Lower lobe of right lung (tissue), 2 donors: Measurements from ENCODE around the gene SPART. TPM values are rescaled to one million over a fixed set of nuclear protein-coding genes. Genes with fewer than 3 reads are reported as not detected.
A peak's percentile ranks its signal among the peaks of the same experiment; 100 is the strongest.

ENCODE experiments used
- ATAC-seq, 2 donors: fragments of 200-7000 bp; cut with Tn5 transposase; one replicate each; pipeline ENCODE4 v1.9.1; 2020 to 2022; ENCODE audit warnings: mild to moderate bottlenecking in 2 of 2, moderate library complexity in 2 of 2
- DNase-seq: peaks from one replicate; pipeline ENCODE4 v3.0.0-alpha.2; 2020
- H3K27ac ChIP-seq: fragments of 200-600 bp; one replicate; pipeline ENCODE4 v1.8.0; 2022
- H3K27me3 ChIP-seq: fragments of 200-600 bp; one replicate; pipeline ENCODE4 v1.8.0; 2022; ENCODE audit warnings: low read depth
- H3K36me3 ChIP-seq: fragments of 200-600 bp; one replicate; pipeline ENCODE4 v1.8.0; 2022; ENCODE audit warnings: mild to moderate bottlenecking
- H3K4me1 ChIP-seq: fragments of 200-600 bp; one replicate; pipeline ENCODE4 v1.8.0; 2022
- H3K4me3 ChIP-seq: fragments of 200-600 bp; one replicate; pipeline ENCODE4 v1.8.0; 2022; ENCODE audit warnings: mild to moderate bottlenecking
- H3K9me3 ChIP-seq: fragments of 200-600 bp; one replicate; pipeline ENCODE4 v1.8.0; 2022
- CTCF ChIP-seq: fragments of 200-600 bp; IDR thresholded peaks from one replicate; pipeline ENCODE4 v1.8.0; 2022; ENCODE audit warnings: antibody characterized with exemption, mild to moderate bottlenecking
- intact Hi-C: fragments of 100-400 bp; cut with DNase I; formaldehyde crosslinking; loops from one replicate; pipeline ENCODE4 v1.11.0; 2022
- total RNA-seq: library from RNA; stranded (reverse); fragmentation: NEBNext Ultra II Directional; extraction: Animal tissue kit (Norgen Biotek cat#: 25700); gene quantifications from one replicate; pipeline ENCODE4 v1.2.1, GENCODE V29; 2021
- donor health status: DM: no; HTN: yes; CAD: no; lungs with severe emphysema.

Gene SPART
- total RNA-seq, 1 donor from 2014 or later, result 72.5 TPM

GRCh38 chr13:36355632-36356031 is 9.4 kb upstream of the SPART start:
- no peak overlapping the region for H3K27ac ChIP-seq
- no peak for TF ChIP-seq CTCF
- DNase-seq (no peak), ATAC-seq (no peak)
- intact Hi-C loops, result no loop called here
- H3K4me3 ChIP-seq, result no peak overlapping the region
- no peaks in the 10 kb centered on the region for H3K27me3 ChIP-seq
- H3K9me3 ChIP-seq, result no peaks in the 10 kb centered on the region
- H3K4me1 ChIP-seq, result no peaks in the 10 kb centered on the region
- H3K36me3 ChIP-seq, result no peaks in the 10 kb centered on the region

GRCh38 chr13:36354842-36355623 is 8.8 kb upstream of the SPART start:
- Histone ChIP-seq H3K9me3 (no peaks in the 10 kb centered on the region), H3K27ac (no peak overlapping the region), H3K27me3 (no peaks in the 10 kb centered on the region), H3K36me3 (no peaks in the 10 kb centered on the region), H3K4me1 (no peaks in the 10 kb centered on the region), H3K4me3 (no peak overlapping the region)
- DNase-seq, result no peak
- intact Hi-C loops, result no loop called here
- TF ChIP-seq CTCF, result no peak
- ATAC-seq, result no peak

GRCh38 chr13:36353001-36353400 is 6.8 kb upstream of the SPART start:
- H3K27ac ChIP-seq, result no peak overlapping the region
- H3K27me3 ChIP-seq, result no peaks in the 10 kb centered on the region
- H3K9me3 ChIP-seq, result no peaks in the 10 kb centered on the region
- H3K4me1 ChIP-seq, result no peaks in the 10 kb centered on the region
- DNase-seq (no peak), ATAC-seq (no peak)
- TF ChIP-seq CTCF, result no peak
- intact Hi-C loops, result no loop called here
- no peaks in the 10 kb centered on the region for H3K36me3 ChIP-seq
- H3K4me3 ChIP-seq, result no peak overlapping the region

GRCh38 chr13:36352350-36352749 is 6.2 kb upstream of the SPART start:
- ATAC-seq, result no peak
- no peaks in the 10 kb centered on the region for H3K27me3 ChIP-seq
- H3K27ac ChIP-seq, result no peak overlapping the region
- no peaks in the 10 kb centered on the region for H3K4me1 ChIP-seq
- DNase-seq, result no peak
- H3K36me3 ChIP-seq, result no peaks in the 10 kb centered on the region
- no peaks in the 10 kb centered on the region for H3K9me3 ChIP-seq
- TF ChIP-seq CTCF, result no peak
- intact Hi-C loops, result no loop called here
- no peak overlapping the region for H3K4me3 ChIP-seq

GRCh38 chr13:36347531-36348210 is 1.5 kb upstream of the SPART start:
- no peaks in the 10 kb centered on the region for H3K9me3 ChIP-seq
- peak overlapping the region; percentile 99 for H3K27ac ChIP-seq
- ATAC-seq (no peak), DNase-seq (no peak)
- no peaks in the 10 kb centered on the region for H3K36me3 ChIP-seq
- H3K4me3 ChIP-seq, result no peak overlapping the region
- no peak for TF ChIP-seq CTCF
- intact Hi-C loops, result no loop called here
- H3K27me3 ChIP-seq, result no peaks in the 10 kb centered on the region
- H3K4me1 ChIP-seq, result peaks cover 28% of the 10 kb centered on the region
